GM12891 (cell line): Measurements from ENCODE around the gene IRAG1.

Experiments used
- POLR2A ChIP-seq: IDR thresholded peaks from 2 replicates; pipeline ENCODE4 v1.6.1; 2011; ENCODE audit warnings: low read depth, low read length, control low read depth
- POLR2AphosphoS5 ChIP-seq: IDR thresholded peaks from 2 replicates; pipeline ENCODE4 v1.6.1; 2011; ENCODE audit warnings: low read depth, low read length, control low read depth
- POU2F2 ChIP-seq: IDR thresholded peaks from 2 replicates; pipeline ENCODE4 v1.6.1; 2011; ENCODE audit warnings: low read depth, mild to moderate bottlenecking, control low read depth, low read length, moderate library complexity

GRCh38 chr11:10686311-10686710, 7.2 kb downstream of the IRAG1 start:
- TF ChIP-seq POLR2AphosphoS5, result no peak
- no peak for TF ChIP-seq POLR2A
- no peak for TF ChIP-seq POU2F2
